Upper lobe of left lung (tissue), 6 donors: ENCODE data around the gene CARTPT. TPM values are rescaled to one million over a fixed set of nuclear protein-coding genes. Genes with fewer than 3 reads are reported as not detected.

Experiments
- ATAC-seq, 2 donors: fragments of 200-7000 bp; cut with Tn5 transposase; one replicate each; pipeline ENCODE4 v1.9.1; 2022; ENCODE audit warnings: mild to moderate bottlenecking in 2 of 2, moderate library complexity in 2 of 2; ENCODE audit not compliant: low FRiP score in 2 of 2
- DNase-seq, 2 donors: peaks; one replicate each; pipeline ENCODE4 v3.0.0-alpha.2; 2019 to 2020
- H3K27ac ChIP-seq, 4 donors: fragments of 200-600 bp; sonication (generic); one replicate each; pipeline ENCODE4 v1.5.1; 2016 to 2019
- H3K27me3 ChIP-seq, 4 donors: fragments of 200-600 bp; sonication (generic); one replicate each; pipeline ENCODE4 v1.5.1; 2017 to 2019
- H3K36me3 ChIP-seq, 4 donors: fragments of 200-600 bp; sonication (generic); one replicate each; pipeline ENCODE4 v1.5.1; 2016 to 2019
- H3K4me1 ChIP-seq, 4 donors: fragments of 200-600 bp; sonication (generic); one replicate each; pipeline ENCODE4 v1.5.1; 2018 to 2019
- H3K4me3 ChIP-seq, 4 donors: fragments of 200-600 bp; sonication (generic); one replicate each; pipeline ENCODE4 v1.5.1; 2017 to 2019; ENCODE audit warnings: mild to moderate bottlenecking in 2 of 4, moderate library complexity in 1 of 4
- H3K9me3 ChIP-seq, 4 donors: fragments of 200-600 bp; sonication (generic); one replicate each; pipeline ENCODE4 v1.5.1; 2018 to 2019
- EP300 ChIP-seq, 4 donors: sonication (generic); formaldehyde crosslinking; IDR thresholded peaks; one replicate each; pipeline ENCODE4 v1.5.1; 2017; ENCODE audit warnings: antibody characterized with exemption in 4 of 4, control low read depth in 2 of 4
- POLR2A ChIP-seq, 4 donors: fragments of 450-650 bp; IDR thresholded peaks; one replicate each; pipeline ENCODE4 v1.5.1; 2016 to 2017; ENCODE audit warnings: antibody characterized with exemption in 4 of 4, mild to moderate bottlenecking in 2 of 4
- POLR2AphosphoS5 ChIP-seq, 2 donors: sonication (generic); formaldehyde crosslinking; IDR thresholded peaks; one replicate each; pipeline ENCODE4 v1.5.1; 2017; ENCODE audit warnings: antibody characterized with exemption in 2 of 2
- WGBS, 2 donors: methylation state at CpG; one replicate each; pipeline ENCODE4 v1.1.5; 2017 to 2018; 5-methylcytosine and 5-hydroxymethylcytosine counted together
- total RNA-seq, 6 donors: library from RNA; depleted of rRNA in 4 of 6; stranded (reverse); fragments of >200 nt in 4 of 6; gene quantifications; one replicate each; pipeline versions ENCODE4 v1.1.0 to v1.2.1, GENCODE V29; 2016 to 2021
- TF ChIP-seq, protein P1 (sequence below), 6 experiments: fragments of 450-650 bp in 4 of 6; fragments of 200-600 bp in 2 of 6; sonication (generic) in 2 of 6; IDR thresholded peaks; one replicate each; pipeline ENCODE4 v1.5.1; 2016 to 2019; ENCODE audit warnings: antibody characterized with exemption in 6 of 6
- donor health status: DM: no; HTN: no; CAD: no; lungs with moderate emphysema.
- donor health status: DM: no; HTN: yes; CAD: no; lungs with severe emphysema.

CARTPT gene
- total RNA-seq, 6 donors from 2014 or later: 0.69 TPM; not detected in 5

DNA sequence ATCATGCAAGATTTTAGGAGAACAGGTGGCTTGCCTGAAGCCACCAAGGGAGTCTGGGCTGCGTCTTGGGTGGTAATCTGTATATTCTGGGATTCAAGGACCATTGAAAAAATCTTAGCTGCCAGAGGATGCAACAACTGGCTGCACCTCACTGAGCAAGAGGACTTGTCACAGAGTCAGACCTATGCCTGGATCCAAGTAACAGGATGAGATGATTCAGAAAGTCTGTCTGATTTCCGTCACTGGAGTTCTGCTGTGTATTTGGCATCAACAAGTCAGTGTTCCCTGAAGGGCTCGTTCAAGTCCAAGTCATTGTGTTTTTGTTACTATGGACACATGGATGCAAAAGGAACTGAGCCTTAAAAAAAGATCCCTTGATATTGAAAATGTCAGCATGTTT is 37.8 kb upstream of the CARTPT start:
- DNase-seq (no peak), ATAC-seq (no peak)
- H3K27ac ChIP-seq: no peak overlapping the region
- WGBS, 2 donors: 60 to 68% methylated on average over 3 of the region's 3 CpGs
- H3K4me3 ChIP-seq: no peak overlapping the region
- no peaks in the 10 kb centered on the region for H3K4me1 ChIP-seq
- TF ChIP-seq, protein P1, sequence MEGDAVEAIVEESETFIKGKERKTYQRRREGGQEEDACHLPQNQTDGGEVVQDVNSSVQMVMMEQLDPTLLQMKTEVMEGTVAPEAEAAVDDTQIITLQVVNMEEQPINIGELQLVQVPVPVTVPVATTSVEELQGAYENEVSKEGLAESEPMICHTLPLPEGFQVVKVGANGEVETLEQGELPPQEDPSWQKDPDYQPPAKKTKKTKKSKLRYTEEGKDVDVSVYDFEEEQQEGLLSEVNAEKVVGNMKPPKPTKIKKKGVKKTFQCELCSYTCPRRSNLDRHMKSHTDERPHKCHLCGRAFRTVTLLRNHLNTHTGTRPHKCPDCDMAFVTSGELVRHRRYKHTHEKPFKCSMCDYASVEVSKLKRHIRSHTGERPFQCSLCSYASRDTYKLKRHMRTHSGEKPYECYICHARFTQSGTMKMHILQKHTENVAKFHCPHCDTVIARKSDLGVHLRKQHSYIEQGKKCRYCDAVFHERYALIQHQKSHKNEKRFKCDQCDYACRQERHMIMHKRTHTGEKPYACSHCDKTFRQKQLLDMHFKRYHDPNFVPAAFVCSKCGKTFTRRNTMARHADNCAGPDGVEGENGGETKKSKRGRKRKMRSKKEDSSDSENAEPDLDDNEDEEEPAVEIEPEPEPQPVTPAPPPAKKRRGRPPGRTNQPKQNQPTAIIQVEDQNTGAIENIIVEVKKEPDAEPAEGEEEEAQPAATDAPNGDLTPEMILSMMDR (IDR thresholded peaks at IDR 0.05): no peak
- TF ChIP-seq EP300 (IDR thresholded peaks at IDR 0.05) (no peak), POLR2A (IDR thresholded peaks at IDR 0.05) (no peak), POLR2AphosphoS5 (IDR thresholded peaks at IDR 0.05) (no peak)
- H3K9me3 ChIP-seq: peaks cover 0 to 6% (median 0%) of the 10 kb centered on the region in 4 donors
- H3K36me3 ChIP-seq: no peaks in the 10 kb centered on the region
- no peaks in the 10 kb centered on the region for H3K27me3 ChIP-seq

DNA sequence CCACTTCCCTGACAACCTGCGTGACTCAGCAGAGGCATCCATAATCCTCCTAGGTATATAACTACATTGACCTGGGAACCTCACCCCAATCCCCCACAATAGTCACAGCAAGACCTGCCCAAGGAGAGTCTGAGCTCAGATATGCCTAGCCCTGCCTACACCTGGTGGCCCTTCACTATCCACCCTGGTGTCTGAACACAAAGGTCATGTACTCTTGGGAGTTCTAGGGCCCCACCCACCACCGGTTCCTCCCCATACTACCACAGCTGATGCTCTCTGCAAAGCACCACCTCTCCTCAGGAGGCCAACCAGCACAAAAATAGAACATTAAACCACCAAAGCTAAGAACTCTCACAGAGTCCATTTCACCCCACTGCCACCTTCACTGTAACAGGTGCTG is 34.8 kb upstream of the CARTPT start:
- ATAC-seq: no peak

DNA sequence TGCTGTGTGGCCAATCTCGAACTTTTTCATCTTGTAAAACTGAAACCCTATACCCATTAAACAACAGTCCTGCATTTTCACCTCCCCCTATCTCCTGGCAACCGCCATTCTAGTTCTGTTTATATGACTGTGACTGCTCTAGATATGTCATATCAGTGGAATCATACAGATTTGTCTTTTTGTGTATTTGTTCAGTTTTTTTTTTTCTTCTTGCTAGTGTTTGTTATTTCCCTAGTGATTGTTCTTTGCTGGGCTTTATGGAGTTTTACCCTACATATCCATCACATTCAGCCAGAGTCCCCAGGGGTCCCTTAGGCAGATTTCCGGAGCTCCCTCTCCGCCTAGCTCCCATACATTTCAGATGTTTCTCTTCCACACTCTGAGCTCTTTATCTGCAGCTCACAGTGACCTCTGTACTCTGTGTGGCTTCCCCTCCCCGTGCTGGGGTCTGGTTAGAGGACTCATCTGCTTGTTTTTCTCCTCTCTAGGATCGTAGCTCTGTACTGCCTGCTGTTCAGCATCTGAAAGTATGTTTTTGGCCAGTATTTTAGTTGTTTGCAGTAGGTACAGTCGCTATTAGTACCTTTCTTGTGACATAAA is 25.1 kb upstream of the CARTPT start:
- 33 to 37% methylated on average over 7 of the region's 7 CpGs for WGBS, 2 donors
- ATAC-seq: no peak
- no peak for DNase-seq
- H3K27ac ChIP-seq: no peak overlapping the region
- H3K4me3 ChIP-seq: no peak overlapping the region
- H3K9me3 ChIP-seq: no peaks in the 10 kb centered on the region
- no peaks in the 10 kb centered on the region for H3K27me3 ChIP-seq
- TF ChIP-seq POLR2AphosphoS5 (IDR thresholded peaks at IDR 0.05) (no peak), EP300 (IDR thresholded peaks at IDR 0.05) (no peak), POLR2A (IDR thresholded peaks at IDR 0.05) (no peak)
- TF ChIP-seq, protein P1 (IDR thresholded peaks at IDR 0.05): no peak
- H3K36me3 ChIP-seq: no peaks in the 10 kb centered on the region
- no peaks in the 10 kb centered on the region for H3K4me1 ChIP-seq

More for the DNA sequence above, 34.8 kb upstream of the CARTPT start:
- Histone ChIP-seq H3K9me3 (peaks cover 0 to 6% (median 0%) of the 10 kb centered on the region in 4 donors), H3K4me1 (no peaks in the 10 kb centered on the region), H3K27me3 (no peaks in the 10 kb centered on the region), H3K36me3 (no peaks in the 10 kb centered on the region), H3K27ac (no peak overlapping the region), H3K4me3 (no peak overlapping the region)
- 93 to 100% methylated on average over 2 of the region's 2 CpGs for WGBS, 2 donors
- no peak for TF ChIP-seq EP300 (IDR thresholded peaks at IDR 0.05)
- TF ChIP-seq, protein P1 (IDR thresholded peaks at IDR 0.05): no peak
- no peak for TF ChIP-seq POLR2A (IDR thresholded peaks at IDR 0.05)
- TF ChIP-seq POLR2AphosphoS5 (IDR thresholded peaks at IDR 0.05): no peak
- no peak for DNase-seq

DNA sequence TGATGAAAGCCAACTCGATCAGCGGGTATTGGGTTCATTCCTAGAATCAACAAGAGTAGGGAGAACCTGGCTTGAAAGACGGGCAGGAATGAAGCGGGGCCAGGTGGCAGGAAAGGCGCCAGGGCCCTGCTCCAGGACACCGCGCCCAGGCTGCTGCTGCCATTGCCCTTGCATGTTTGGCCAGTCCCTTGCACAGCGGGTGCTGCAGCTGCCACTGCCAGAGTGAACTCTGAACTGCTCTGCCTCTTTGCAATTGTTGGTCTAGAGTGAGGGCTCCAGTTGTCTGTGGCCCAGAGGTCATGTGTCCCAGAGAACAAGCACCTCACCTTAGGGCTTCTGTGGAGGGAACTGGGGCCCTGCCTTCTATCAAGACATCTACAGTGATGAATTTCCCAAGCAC is 24.0 kb upstream of the CARTPT start:
- no peaks in the 10 kb centered on the region for H3K27me3 ChIP-seq
- H3K36me3 ChIP-seq: no peaks in the 10 kb centered on the region
- DNase-seq (peak in 1 of 2 donors; percentile 49), ATAC-seq (no peak)
- H3K4me3 ChIP-seq: no peak overlapping the region
- H3K9me3 ChIP-seq: no peaks in the 10 kb centered on the region
- peaks cover 0 to 2% (median 0%) of the 10 kb centered on the region in 4 donors for H3K4me1 ChIP-seq
- no peak for TF ChIP-seq POLR2AphosphoS5 (IDR thresholded peaks at IDR 0.05)
- TF ChIP-seq EP300 (IDR thresholded peaks at IDR 0.05): no peak
- no peak for TF ChIP-seq POLR2A (IDR thresholded peaks at IDR 0.05)
- TF ChIP-seq, protein P1 (IDR thresholded peaks at IDR 0.05): no peak
- no peak overlapping the region for H3K27ac ChIP-seq
- WGBS, 2 donors: 93 to 95% methylated on average over 8 of the region's 8 CpGs

DNA sequence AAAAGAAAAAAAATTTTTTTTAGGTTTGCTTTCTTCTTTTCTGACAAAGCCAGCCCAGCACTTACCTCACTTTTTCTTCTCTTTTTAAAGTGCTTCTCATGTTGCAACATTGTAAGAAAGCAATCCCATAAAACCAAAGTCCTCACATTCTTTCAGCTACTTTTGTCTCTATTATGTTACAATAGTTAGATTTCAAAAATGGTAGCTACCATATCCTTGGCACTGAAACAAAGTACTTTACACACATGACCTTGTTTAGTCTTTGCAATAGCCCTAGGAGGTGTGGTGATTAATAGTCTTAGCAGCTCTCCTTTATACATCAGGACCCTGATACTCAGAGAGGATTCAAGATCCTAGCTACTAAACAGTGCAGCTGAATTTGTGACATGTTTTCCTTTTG is 23.5 kb upstream of the CARTPT start:
- TF ChIP-seq POLR2AphosphoS5 (IDR thresholded peaks at IDR 0.05) (no peak), EP300 (IDR thresholded peaks at IDR 0.05) (no peak), POLR2A (IDR thresholded peaks at IDR 0.05) (no peak)
- TF ChIP-seq, protein P1 (IDR thresholded peaks at IDR 0.05): no peak
- no peak overlapping the region for H3K27ac ChIP-seq
- no peak overlapping the region for H3K4me3 ChIP-seq
- H3K9me3 ChIP-seq: no peaks in the 10 kb centered on the region
- H3K4me1 ChIP-seq: peaks cover 0 to 2% (median 0%) of the 10 kb centered on the region in 4 donors
- no peak for ATAC-seq
- H3K36me3 ChIP-seq: no peaks in the 10 kb centered on the region
- no peak for DNase-seq
- H3K27me3 ChIP-seq: no peaks in the 10 kb centered on the region
